ENCODE results near the gene CRABP1.
A peak's percentile ranks its signal among the peaks of the same experiment; 100 is the strongest.

Gene CRABP1

DNA sequence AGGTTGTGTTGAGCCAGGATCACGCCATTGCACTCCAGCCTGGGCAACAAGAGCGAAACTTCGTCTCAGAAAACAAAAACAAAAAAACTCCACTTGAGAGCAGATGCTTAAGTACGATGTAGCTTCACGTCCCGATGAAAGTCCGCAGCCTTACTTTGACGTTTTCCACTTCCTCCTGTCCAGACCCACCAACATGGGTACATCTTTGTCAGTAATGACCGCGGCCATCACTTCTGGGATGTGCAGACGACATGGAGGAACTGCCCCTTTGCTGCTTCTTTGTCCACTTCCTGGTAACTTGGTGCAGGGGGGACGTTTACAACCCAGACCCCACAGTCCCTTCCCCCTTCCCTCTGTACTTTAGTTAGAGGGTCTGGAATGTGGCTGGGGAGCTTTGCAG is 48.7 kb downstream of the CRABP1 start:
- Histone ChIP-seq H3K9ac (ENCODE audit: low read length) (no peak overlapping the region), H3K9me3 (ENCODE audit: control insufficient read depth, low read length) (no peaks in the 10 kb centered on the region), H3K4me1 (ENCODE audit: control insufficient read depth, insufficient read depth, low read length) (peaks cover 30% of the 10 kb centered on the region), H3K27me3 (replicated peaks; ENCODE audit: control insufficient read depth, insufficient read depth, low read length) (peaks cover 23% of the 10 kb centered on the region), H3K36me3 (ENCODE audit: control insufficient read depth, insufficient read depth, low read length, severe bottlenecking) (no peaks in the 10 kb centered on the region), H3K4me3 (ENCODE audit: low read length) (no peak overlapping the region)
- no peak for DNase-seq (ENCODE audit: low read depth)

DNA sequence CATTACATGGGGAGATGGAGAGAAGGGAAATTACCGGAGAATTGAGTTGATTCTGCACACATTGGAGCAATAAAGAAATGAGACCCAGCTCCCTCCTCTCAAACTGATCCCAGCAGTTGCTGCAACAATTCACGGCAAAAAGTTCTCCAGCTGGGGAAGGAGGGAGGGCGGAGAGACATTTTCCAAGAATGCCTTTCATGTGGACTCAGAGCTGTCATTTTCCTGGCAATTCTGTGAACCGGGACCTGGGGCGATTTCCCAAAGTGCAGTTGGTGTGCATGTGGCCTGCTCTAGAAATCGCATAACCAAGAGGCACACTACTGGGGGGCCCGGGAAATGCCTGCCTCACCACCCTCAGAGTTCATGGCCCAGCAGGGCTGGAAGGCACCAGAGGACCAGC is 49.2 kb downstream of the CRABP1 start:
- DNase-seq (ENCODE audit: low read depth), result peak; percentile 94
- H3K4me1 ChIP-seq (ENCODE audit: control insufficient read depth, insufficient read depth, low read length), result peaks cover 30% of the 10 kb centered on the region
- no peaks in the 10 kb centered on the region for H3K36me3 ChIP-seq (ENCODE audit: control insufficient read depth, insufficient read depth, low read length, severe bottlenecking)
- H3K27me3 ChIP-seq (replicated peaks; ENCODE audit: control insufficient read depth, insufficient read depth, low read length), result peaks cover 22% of the 10 kb centered on the region
- no peak overlapping the region for H3K4me3 ChIP-seq (ENCODE audit: low read length)
- H3K9ac ChIP-seq (ENCODE audit: low read length), result no peak overlapping the region
- no peaks in the 10 kb centered on the region for H3K9me3 ChIP-seq (ENCODE audit: control insufficient read depth, low read length)

DNA sequence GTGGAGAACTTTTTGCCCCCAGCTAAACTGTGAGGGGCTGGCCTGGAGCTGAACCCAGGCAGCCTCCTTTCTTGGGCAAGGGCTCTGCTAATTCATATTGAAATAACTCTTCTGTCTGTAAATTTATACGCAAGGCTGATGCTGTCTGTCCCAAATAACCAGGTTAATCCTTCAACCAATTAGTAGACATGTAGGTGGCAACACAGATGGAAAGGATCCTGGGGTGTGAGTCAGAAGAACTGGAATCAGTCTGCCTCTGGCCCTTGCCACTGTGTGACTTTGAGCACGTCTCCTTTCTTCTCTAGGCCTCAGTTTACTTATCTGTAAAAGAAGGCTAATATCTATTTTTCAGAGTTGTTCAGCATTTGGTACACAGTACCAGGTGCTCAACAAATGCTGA is 49.6 kb downstream of the CRABP1 start:
- Histone ChIP-seq H3K9ac (ENCODE audit: low read length) (no peak overlapping the region), H3K36me3 (ENCODE audit: control insufficient read depth, insufficient read depth, low read length, severe bottlenecking) (no peaks in the 10 kb centered on the region), H3K4me3 (ENCODE audit: low read length) (no peak overlapping the region), H3K4me1 (ENCODE audit: control insufficient read depth, insufficient read depth, low read length) (peaks cover 30% of the 10 kb centered on the region), H3K9me3 (ENCODE audit: control insufficient read depth, low read length) (no peaks in the 10 kb centered on the region), H3K27me3 (replicated peaks; ENCODE audit: control insufficient read depth, insufficient read depth, low read length) (peaks cover 20% of the 10 kb centered on the region)
- no peak for DNase-seq (ENCODE audit: low read depth)

DNA sequence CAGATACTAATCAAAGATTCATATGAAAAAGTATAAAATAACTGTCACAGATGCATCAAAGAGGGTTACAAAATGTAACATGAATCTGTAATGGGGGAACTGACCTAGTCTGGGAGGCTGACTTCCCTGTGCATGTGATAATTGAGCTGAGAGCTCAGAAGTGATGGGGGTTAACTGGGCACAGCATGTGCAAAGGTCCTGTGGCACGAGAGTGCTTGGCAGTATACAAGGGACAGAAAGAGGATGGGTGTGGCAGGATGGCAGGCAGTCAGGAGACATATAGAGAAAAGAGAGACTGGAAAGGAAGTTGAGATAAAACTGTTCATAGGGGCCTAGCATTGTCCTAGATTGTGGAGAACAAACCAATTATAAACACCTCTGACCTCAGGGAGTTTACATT is 50.1 kb downstream of the CRABP1 start:
- no peaks in the 10 kb centered on the region for H3K9me3 ChIP-seq (ENCODE audit: control insufficient read depth, low read length)
- no peaks in the 10 kb centered on the region for H3K36me3 ChIP-seq (ENCODE audit: control insufficient read depth, insufficient read depth, low read length, severe bottlenecking)
- peaks cover 17% of the 10 kb centered on the region for H3K27me3 ChIP-seq (replicated peaks; ENCODE audit: control insufficient read depth, insufficient read depth, low read length)
- H3K4me1 ChIP-seq (ENCODE audit: control insufficient read depth, insufficient read depth, low read length), result peaks cover 30% of the 10 kb centered on the region
- H3K9ac ChIP-seq (ENCODE audit: low read length), result no peak overlapping the region
- H3K4me3 ChIP-seq (ENCODE audit: low read length), result no peak overlapping the region
- DNase-seq (ENCODE audit: low read depth), result peak; percentile 24

DNA sequence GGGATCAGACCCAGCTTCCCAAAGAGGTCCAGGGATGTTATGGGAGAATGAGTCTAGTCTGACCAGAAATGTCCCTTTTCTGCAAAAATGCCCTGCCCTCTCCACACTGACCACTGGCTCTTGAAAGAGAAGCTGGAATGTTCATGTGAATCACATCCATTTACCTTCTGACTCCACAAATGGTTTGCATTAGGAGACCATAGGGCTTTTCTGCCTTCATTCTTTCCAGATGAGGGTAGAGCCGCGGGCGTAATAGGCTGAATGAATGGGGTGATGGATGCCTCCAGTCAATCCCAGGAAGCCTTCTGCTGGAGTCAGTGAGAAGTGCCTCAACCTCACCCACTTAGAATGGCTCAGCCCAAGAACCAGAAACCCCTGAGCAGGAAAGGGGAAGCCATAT is 50.7 kb downstream of the CRABP1 start:
- no peak overlapping the region for H3K9ac ChIP-seq (ENCODE audit: low read length)
- H3K36me3 ChIP-seq (ENCODE audit: control insufficient read depth, insufficient read depth, low read length, severe bottlenecking), result no peaks in the 10 kb centered on the region
- peaks cover 13% of the 10 kb centered on the region for H3K27me3 ChIP-seq (replicated peaks; ENCODE audit: control insufficient read depth, insufficient read depth, low read length)
- H3K4me3 ChIP-seq (ENCODE audit: low read length), result no peak overlapping the region
- peaks cover 30% of the 10 kb centered on the region for H3K4me1 ChIP-seq (ENCODE audit: control insufficient read depth, insufficient read depth, low read length)
- DNase-seq (ENCODE audit: low read depth), result peak; percentile 96
- H3K9me3 ChIP-seq (ENCODE audit: control insufficient read depth, low read length), result no peaks in the 10 kb centered on the region

DNA sequence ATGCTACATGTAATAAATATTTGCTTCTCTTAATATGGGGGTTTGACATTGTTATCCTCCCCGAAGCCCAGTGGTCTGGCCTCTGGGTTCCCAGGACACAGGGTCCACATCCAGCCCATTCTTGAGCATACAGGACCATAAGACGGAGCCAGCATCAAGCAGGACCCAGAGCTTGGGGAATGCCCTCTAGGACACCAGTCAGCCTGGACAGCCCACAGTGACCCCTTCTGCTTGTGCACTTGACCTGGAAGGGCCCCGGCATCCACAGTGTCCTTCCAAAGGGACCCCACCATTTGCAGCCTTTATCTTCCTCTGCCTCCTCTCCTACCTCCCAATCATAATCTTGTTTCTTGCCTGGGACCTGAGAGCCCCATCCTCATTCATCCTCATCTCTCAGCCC is 51.6 kb downstream of the CRABP1 start:
- H3K9ac ChIP-seq (ENCODE audit: low read length), result no peak overlapping the region
- DNase-seq (ENCODE audit: low read depth), result no peak
- no peaks in the 10 kb centered on the region for H3K36me3 ChIP-seq (ENCODE audit: control insufficient read depth, insufficient read depth, low read length, severe bottlenecking)
- no peaks in the 10 kb centered on the region for H3K9me3 ChIP-seq (ENCODE audit: control insufficient read depth, low read length)
- no peak overlapping the region for H3K4me3 ChIP-seq (ENCODE audit: low read length)
- H3K27me3 ChIP-seq (replicated peaks; ENCODE audit: control insufficient read depth, insufficient read depth, low read length), result peaks cover 8% of the 10 kb centered on the region
- H3K4me1 ChIP-seq (ENCODE audit: control insufficient read depth, insufficient read depth, low read length), result peaks cover 35% of the 10 kb centered on the region

DNA sequence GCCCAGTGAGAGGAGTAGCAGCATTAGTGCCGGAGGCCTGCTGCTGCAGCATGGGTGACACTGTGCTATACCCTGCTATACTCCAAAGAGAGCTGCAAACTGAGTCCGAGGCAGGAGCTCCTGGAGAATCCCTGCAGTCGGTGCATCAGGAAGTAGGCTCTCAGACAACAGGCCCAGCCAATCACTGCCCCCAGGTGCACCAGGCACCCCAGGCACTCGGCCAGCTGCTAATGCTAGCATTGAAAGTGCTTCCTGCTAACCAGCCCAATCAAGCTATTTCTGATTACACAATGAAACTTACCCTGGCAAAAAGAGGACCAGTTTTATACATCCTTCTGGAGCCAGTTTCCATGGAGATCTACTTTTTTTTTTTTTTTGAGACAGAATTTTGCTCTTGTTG is 52.3 kb downstream of the CRABP1 start:
- H3K9ac ChIP-seq (ENCODE audit: low read length), result no peak overlapping the region
- peaks cover 35% of the 10 kb centered on the region for H3K4me1 ChIP-seq (ENCODE audit: control insufficient read depth, insufficient read depth, low read length)
- no peaks in the 10 kb centered on the region for H3K9me3 ChIP-seq (ENCODE audit: control insufficient read depth, low read length)
- DNase-seq (ENCODE audit: low read depth), result no peak
- no peaks in the 10 kb centered on the region for H3K36me3 ChIP-seq (ENCODE audit: control insufficient read depth, insufficient read depth, low read length, severe bottlenecking)
- H3K4me3 ChIP-seq (ENCODE audit: low read length), result no peak overlapping the region
- H3K27me3 ChIP-seq (replicated peaks; ENCODE audit: control insufficient read depth, insufficient read depth, low read length), result peaks cover 4% of the 10 kb centered on the region

DNA sequence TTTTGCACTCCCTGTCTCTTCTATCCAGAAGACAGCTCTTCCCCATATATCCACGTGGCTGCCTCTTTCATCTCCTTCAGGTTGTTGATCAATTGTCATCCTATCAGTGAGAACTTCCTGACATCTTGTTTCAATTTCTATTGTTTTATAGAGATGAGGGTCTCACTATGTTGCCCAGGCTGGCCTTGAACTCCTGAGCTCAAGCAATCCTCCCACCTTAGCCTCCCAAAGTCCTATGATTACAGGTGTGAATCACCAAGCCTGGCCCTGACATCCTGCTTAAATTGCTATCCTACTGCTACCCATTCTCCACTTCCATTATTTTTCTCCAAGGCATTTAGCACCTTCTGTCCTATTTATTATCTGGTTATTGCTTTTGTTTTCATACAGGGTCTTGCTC is 53.0 kb downstream of the CRABP1 start:
- Histone ChIP-seq H3K4me1 (ENCODE audit: control insufficient read depth, insufficient read depth, low read length) (peaks cover 35% of the 10 kb centered on the region), H3K4me3 (ENCODE audit: low read length) (no peak overlapping the region), H3K27me3 (replicated peaks; ENCODE audit: control insufficient read depth, insufficient read depth, low read length) (peaks cover 4% of the 10 kb centered on the region)

DNA sequence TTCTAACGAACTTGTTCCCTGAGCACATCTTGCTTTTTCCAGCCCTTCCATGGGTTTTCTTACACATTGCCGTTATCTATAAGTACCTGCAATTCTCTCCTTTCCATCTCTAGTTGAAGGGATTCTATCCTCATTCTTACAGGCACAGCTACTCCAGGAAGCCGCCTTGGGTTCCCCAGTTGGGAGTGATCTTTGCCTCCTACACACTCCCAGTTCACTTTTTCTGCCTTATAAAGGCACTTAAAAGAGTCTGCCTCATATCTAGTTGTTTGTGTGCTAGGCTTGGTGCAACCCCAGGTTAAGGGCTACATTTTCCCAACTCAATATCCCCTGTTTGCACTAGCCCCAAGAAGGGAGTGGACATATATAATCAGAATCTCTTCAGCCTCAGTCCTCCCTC is 53.9 kb downstream of the CRABP1 start:
- no peaks in the 10 kb centered on the region for H3K36me3 ChIP-seq (ENCODE audit: control insufficient read depth, insufficient read depth, low read length, severe bottlenecking)
- no peaks in the 10 kb centered on the region for H3K9me3 ChIP-seq (ENCODE audit: control insufficient read depth, low read length)
- no peak overlapping the region for H3K9ac ChIP-seq (ENCODE audit: low read length)
- no peak overlapping the region for H3K4me3 ChIP-seq (ENCODE audit: low read length)
- peaks cover 4% of the 10 kb centered on the region for H3K27me3 ChIP-seq (replicated peaks; ENCODE audit: control insufficient read depth, insufficient read depth, low read length)
- H3K4me1 ChIP-seq (ENCODE audit: control insufficient read depth, insufficient read depth, low read length), result peaks cover 39% of the 10 kb centered on the region
- no peak for DNase-seq (ENCODE audit: low read depth)

More for the DNA sequence above, 53.0 kb downstream of the CRABP1 start:
- DNase-seq (ENCODE audit: low read depth), result no peak
- H3K36me3 ChIP-seq (ENCODE audit: control insufficient read depth, insufficient read depth, low read length, severe bottlenecking), result no peaks in the 10 kb centered on the region
- no peak overlapping the region for H3K9ac ChIP-seq (ENCODE audit: low read length)
- H3K9me3 ChIP-seq (ENCODE audit: control insufficient read depth, low read length), result no peaks in the 10 kb centered on the region

DNA sequence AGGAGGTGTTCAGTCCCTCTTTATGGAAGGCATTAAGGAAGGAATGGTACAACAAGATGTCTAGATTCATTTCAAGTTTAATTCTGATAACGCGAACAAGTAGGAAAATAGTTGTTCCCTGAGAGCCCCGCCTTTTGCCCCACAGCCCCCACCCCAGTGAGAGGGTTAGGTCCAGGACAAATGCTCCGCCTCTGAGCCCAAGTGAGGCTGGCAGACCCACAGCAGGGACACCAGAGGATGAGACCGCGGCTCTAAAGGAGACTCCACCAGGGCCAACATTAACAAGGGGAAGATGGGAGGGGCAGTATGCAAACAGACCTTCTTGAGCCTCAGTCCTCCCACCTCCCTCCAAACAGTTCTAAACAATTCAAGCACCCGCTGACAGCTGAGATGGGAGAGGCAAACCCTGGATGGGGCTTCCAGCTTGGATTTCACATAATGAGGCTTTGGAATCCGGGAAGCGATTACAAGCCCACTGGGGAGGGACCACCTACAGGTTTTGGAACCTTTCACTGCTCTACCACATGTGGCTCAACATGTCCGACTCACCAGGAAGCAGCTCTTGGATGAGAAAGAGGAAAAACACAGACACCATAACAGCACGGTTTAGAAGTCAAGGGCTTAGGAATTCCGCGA is 54.9 kb downstream of the CRABP1 start:
- no peak overlapping the region for H3K4me3 ChIP-seq (ENCODE audit: low read length)
- H3K27me3 ChIP-seq (replicated peaks; ENCODE audit: control insufficient read depth, insufficient read depth, low read length), result peaks cover 4% of the 10 kb centered on the region
- H3K4me1 ChIP-seq (ENCODE audit: control insufficient read depth, insufficient read depth, low read length), result peaks cover 36% of the 10 kb centered on the region
- no peaks in the 10 kb centered on the region for H3K9me3 ChIP-seq (ENCODE audit: control insufficient read depth, low read length)
- H3K36me3 ChIP-seq (ENCODE audit: control insufficient read depth, insufficient read depth, low read length, severe bottlenecking), result no peaks in the 10 kb centered on the region
- no peak overlapping the region for H3K9ac ChIP-seq (ENCODE audit: low read length)
- no peak for DNase-seq (ENCODE audit: low read depth)

DNA sequence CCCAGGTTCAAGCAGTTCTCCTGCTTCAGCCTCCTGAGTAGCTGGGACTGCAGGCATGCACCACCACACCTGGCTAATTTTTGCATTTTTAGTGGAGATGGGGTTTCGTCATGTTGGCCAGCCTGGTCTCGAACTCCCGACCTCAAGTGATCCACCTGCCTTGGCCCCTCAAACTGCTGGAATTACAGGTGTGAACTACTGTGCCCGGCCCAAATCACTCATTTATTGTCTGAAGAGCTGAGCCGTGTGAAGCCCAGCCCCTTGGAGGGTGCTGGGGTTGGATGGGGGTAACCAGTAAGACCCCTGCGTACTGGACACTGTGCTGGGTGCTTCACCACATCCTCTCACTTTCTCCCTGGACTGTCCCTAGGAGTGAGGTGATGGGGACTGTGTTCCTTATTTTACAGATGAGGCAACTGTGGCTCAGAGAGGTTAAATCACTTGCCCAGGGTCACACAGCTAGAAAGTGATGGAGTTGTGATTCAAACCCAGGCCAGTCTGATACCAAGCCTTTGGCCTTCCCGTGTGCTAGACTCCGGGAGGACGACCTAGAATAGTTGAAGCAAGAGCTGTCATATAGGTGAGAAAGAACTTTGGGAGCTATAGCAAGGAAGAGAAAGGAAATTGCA is 56.1 kb downstream of the CRABP1 start:
- peaks cover 4% of the 10 kb centered on the region for H3K27me3 ChIP-seq (replicated peaks; ENCODE audit: control insufficient read depth, insufficient read depth, low read length)

DNA sequence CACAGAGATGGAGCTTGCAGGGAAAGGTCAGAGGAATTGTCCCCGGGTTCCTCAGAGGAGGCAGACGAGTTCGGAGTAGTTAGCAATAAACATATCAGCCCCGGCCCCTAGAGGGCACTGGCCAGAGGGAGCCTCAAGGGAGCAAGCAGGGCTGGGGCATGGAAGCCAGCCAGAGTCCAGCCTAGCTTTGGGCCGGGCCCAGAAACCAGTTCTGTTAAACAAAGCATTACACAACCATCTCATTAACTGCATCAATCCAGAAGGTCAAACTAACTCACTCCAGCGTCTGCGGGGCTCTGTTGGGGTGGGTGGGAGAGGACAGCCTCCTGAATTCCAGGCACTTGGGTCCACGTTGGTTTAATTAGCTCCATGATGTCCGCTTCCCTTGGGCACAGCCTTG is 56.8 kb downstream of the CRABP1 start:
- H3K9ac ChIP-seq (ENCODE audit: low read length), result no peak overlapping the region
- H3K27me3 ChIP-seq (replicated peaks; ENCODE audit: control insufficient read depth, insufficient read depth, low read length), result peaks cover 4% of the 10 kb centered on the region
- peak; percentile 93 for DNase-seq (ENCODE audit: low read depth)
- no peak overlapping the region for H3K4me3 ChIP-seq (ENCODE audit: low read length)
- H3K9me3 ChIP-seq (ENCODE audit: control insufficient read depth, low read length), result no peaks in the 10 kb centered on the region
- H3K4me1 ChIP-seq (ENCODE audit: control insufficient read depth, insufficient read depth, low read length), result peaks cover 30% of the 10 kb centered on the region
- H3K36me3 ChIP-seq (ENCODE audit: control insufficient read depth, insufficient read depth, low read length, severe bottlenecking), result no peaks in the 10 kb centered on the region

More for the DNA sequence above, 56.1 kb downstream of the CRABP1 start:
- H3K4me1 ChIP-seq (ENCODE audit: control insufficient read depth, insufficient read depth, low read length), result peaks cover 25% of the 10 kb centered on the region
- peak overlapping the region; percentile 18 for H3K9ac ChIP-seq (ENCODE audit: low read length)
- no peak for DNase-seq (ENCODE audit: low read depth)
- H3K4me3 ChIP-seq (ENCODE audit: low read length), result no peak overlapping the region
- no peaks in the 10 kb centered on the region for H3K36me3 ChIP-seq (ENCODE audit: control insufficient read depth, insufficient read depth, low read length, severe bottlenecking)
- H3K9me3 ChIP-seq (ENCODE audit: control insufficient read depth, low read length), result no peaks in the 10 kb centered on the region
